Measurements from ENCODE around the gene A4GNT. TPM values are rescaled to one million over a fixed set of nuclear protein-coding genes. Genes with fewer than 3 reads are reported as not detected.

Gene A4GNT
- total RNA-seq, 1 donor from 2014 or later: not detected

GRCh38 chr3:138139691-138140090 lies 7.5 kb upstream of the A4GNT start:
- no peak for DNase-seq (ENCODE audit: low spot score in 2 of 2)
- no peaks in the 10 kb centered on the region for H3K4me1 ChIP-seq
- H3K27ac ChIP-seq: no peak overlapping the region
- no peaks in the 10 kb centered on the region for H3K9me3 ChIP-seq
- intact Hi-C loops (cut with DNase I): no loop called here
- TF ChIP-seq, protein P1, sequence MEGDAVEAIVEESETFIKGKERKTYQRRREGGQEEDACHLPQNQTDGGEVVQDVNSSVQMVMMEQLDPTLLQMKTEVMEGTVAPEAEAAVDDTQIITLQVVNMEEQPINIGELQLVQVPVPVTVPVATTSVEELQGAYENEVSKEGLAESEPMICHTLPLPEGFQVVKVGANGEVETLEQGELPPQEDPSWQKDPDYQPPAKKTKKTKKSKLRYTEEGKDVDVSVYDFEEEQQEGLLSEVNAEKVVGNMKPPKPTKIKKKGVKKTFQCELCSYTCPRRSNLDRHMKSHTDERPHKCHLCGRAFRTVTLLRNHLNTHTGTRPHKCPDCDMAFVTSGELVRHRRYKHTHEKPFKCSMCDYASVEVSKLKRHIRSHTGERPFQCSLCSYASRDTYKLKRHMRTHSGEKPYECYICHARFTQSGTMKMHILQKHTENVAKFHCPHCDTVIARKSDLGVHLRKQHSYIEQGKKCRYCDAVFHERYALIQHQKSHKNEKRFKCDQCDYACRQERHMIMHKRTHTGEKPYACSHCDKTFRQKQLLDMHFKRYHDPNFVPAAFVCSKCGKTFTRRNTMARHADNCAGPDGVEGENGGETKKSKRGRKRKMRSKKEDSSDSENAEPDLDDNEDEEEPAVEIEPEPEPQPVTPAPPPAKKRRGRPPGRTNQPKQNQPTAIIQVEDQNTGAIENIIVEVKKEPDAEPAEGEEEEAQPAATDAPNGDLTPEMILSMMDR (IDR thresholded peaks at IDR 0.05): no peak
- H3K4me3 ChIP-seq: no peak overlapping the region
- H3K36me3 ChIP-seq: no peaks in the 10 kb centered on the region
- no peaks in the 10 kb centered on the region for H3K27me3 ChIP-seq

GRCh38 chr3:138137861-138138260 lies 5.7 kb upstream of the A4GNT start:
- H3K36me3 ChIP-seq: no peaks in the 10 kb centered on the region
- intact Hi-C loops (cut with DNase I): no loop called here
- TF ChIP-seq, protein P1 (IDR thresholded peaks at IDR 0.05): no peak
- no peaks in the 10 kb centered on the region for H3K4me1 ChIP-seq
- no peak overlapping the region for H3K27ac ChIP-seq
- no peaks in the 10 kb centered on the region for H3K27me3 ChIP-seq
- no peak for DNase-seq (ENCODE audit: low spot score in 2 of 2)
- no peaks in the 10 kb centered on the region for H3K9me3 ChIP-seq
- no peak overlapping the region for H3K4me3 ChIP-seq

GRCh38 chr3:138136201-138136600 lies 4.0 kb upstream of the A4GNT start:
- Histone ChIP-seq H3K27me3 (no peaks in the 10 kb centered on the region), H3K36me3 (no peaks in the 10 kb centered on the region), H3K4me1 (no peaks in the 10 kb centered on the region), H3K4me3 (no peak overlapping the region), H3K27ac (no peak overlapping the region), H3K9me3 (no peaks in the 10 kb centered on the region)
- TF ChIP-seq, protein P1 (IDR thresholded peaks at IDR 0.05): no peak
- DNase-seq (ENCODE audit: low spot score in 2 of 2): no peak
- intact Hi-C loops (cut with DNase I): no loop called here

DNA sequence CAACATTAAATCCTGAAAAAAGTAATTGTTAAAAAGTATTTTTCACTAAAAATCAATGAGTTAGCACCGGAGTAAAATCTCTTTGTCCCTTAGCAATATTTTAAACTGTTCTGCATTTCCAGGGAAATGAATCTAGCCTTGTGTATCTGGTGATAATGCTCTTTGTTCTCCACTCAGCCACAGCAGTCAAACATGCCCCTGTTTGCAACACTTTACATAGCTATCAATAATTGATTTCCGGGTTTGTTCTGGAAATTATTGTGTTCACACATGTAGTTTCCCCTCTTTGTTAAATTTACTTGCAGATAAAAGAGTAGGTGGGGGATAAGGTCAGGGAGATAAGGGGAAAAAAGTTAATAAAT lies 3.6 kb upstream of the A4GNT start:
- no peak for DNase-seq (ENCODE audit: low spot score in 2 of 2)
- Histone ChIP-seq H3K27ac (no peak overlapping the region), H3K4me1 (no peaks in the 10 kb centered on the region), H3K9me3 (no peaks in the 10 kb centered on the region), H3K36me3 (no peaks in the 10 kb centered on the region), H3K27me3 (no peaks in the 10 kb centered on the region), H3K4me3 (no peak overlapping the region)
- intact Hi-C loops (cut with DNase I): no loop called here
- TF ChIP-seq, protein P1 (IDR thresholded peaks at IDR 0.05): no peak

GRCh38 chr3:138135146-138135832 lies 3.1 kb upstream of the A4GNT start:
- DNase-seq (ENCODE audit: low spot score in 2 of 2): no peak
- no peaks in the 10 kb centered on the region for H3K9me3 ChIP-seq
- no peaks in the 10 kb centered on the region for H3K27me3 ChIP-seq
- TF ChIP-seq, protein P1 (IDR thresholded peaks at IDR 0.05): no peak
- H3K4me1 ChIP-seq: no peaks in the 10 kb centered on the region
- no peak overlapping the region for H3K27ac ChIP-seq
- H3K36me3 ChIP-seq: no peaks in the 10 kb centered on the region
- intact Hi-C loops (cut with DNase I): no loop called here
- no peak overlapping the region for H3K4me3 ChIP-seq
